ENCODE data around the gene KIF5C. TPM values are rescaled to one million over a fixed set of nuclear protein-coding genes. Genes with fewer than 3 reads are reported as not detected.

The KIF5C gene
- total and polyA plus RNA-seq, 2 donors (not counting 1 experiment from before 2014, with no cell fraction given) = 1.9 to 6.1 TPM

DNA sequence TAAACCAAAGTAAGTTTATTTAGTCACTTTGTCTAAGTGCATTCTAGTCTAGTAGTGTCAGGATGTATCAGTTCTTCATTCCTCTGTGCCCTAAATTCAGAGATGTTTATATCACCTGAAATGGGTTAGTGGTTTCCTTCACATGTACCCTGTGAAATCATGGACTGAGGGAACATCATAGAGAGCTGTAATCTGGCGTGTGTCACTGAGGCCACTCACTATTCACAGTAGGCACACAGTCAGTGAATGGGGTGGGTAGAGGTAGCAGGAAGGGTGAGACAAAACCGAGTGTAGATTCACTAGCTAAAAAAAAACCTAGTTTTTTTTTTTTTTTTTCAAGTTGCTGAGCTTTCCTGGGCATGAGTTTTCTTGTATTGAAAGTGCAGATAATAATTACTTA is 5.6 kb downstream of the KIF5C start:
- Histone ChIP-seq H3K36me3 (replicated peaks in 1 of 2; ENCODE audit: control extremely low read depth in 1 of 2, control insufficient read depth in 1 of 2, extremely low read depth in 1 of 2, insufficient read depth in 2 of 2, low read length in 1 of 2) (no peaks in the 10 kb centered on the region), H3K4me2 (replicated peaks; ENCODE audit: low read depth, low read length, poor library complexity, severe bottlenecking) (no peak overlapping the region), H3K27me3 (replicated peaks in 1 of 4; ENCODE audit: control extremely low read depth in 1 of 4, control insufficient read depth in 3 of 4, insufficient read depth in 4 of 4, low read length in 3 of 4) (peaks cover 0 to 20% (median 4%) of the 10 kb centered on the region in 4 experiments), H3K4me1 (ENCODE audit: control insufficient read depth in 2 of 2, insufficient read depth in 2 of 2, low read length in 2 of 2) (peaks cover 13 to 16% of the 10 kb centered on the region in 2 donors), H2AFZ (ENCODE audit: insufficient read depth, low read depth, low read length, poor library complexity, severe bottlenecking) (no peak overlapping the region), H4K20me1 (ENCODE audit: control insufficient read depth, insufficient read depth, low read length, poor library complexity, severe bottlenecking) (no peaks in the 10 kb centered on the region), H3K9ac (ENCODE audit: low read length) (no peak overlapping the region), H3K9me3 (ENCODE audit: control extremely low read depth in 1 of 3, control insufficient read depth in 2 of 3, insufficient read depth in 1 of 3, low read length in 2 of 3) (peaks cover 5 to 17% (median 6%) of the 10 kb centered on the region in 3 donors), H3K27ac (ENCODE audit: low read length in 2 of 2) (no peak overlapping the region), H3K4me3 (ENCODE audit: control extremely low read depth in 1 of 5, extremely low read depth in 1 of 5, insufficient read depth in 1 of 5, low read depth in 2 of 5, low read length in 4 of 5) (no peak overlapping the region), H3K79me2 (ENCODE audit: control insufficient read depth, insufficient read depth, low read length) (peaks cover 11% of the 10 kb centered on the region)
- ATAC-seq (ENCODE audit: low read depth) = no peak
- intact Hi-C loops (cut with micrococcal nuclease) = no loop called here
- TF ChIP-seq, protein P1, sequence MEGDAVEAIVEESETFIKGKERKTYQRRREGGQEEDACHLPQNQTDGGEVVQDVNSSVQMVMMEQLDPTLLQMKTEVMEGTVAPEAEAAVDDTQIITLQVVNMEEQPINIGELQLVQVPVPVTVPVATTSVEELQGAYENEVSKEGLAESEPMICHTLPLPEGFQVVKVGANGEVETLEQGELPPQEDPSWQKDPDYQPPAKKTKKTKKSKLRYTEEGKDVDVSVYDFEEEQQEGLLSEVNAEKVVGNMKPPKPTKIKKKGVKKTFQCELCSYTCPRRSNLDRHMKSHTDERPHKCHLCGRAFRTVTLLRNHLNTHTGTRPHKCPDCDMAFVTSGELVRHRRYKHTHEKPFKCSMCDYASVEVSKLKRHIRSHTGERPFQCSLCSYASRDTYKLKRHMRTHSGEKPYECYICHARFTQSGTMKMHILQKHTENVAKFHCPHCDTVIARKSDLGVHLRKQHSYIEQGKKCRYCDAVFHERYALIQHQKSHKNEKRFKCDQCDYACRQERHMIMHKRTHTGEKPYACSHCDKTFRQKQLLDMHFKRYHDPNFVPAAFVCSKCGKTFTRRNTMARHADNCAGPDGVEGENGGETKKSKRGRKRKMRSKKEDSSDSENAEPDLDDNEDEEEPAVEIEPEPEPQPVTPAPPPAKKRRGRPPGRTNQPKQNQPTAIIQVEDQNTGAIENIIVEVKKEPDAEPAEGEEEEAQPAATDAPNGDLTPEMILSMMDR (IDR thresholded peaks at IDR 0.05) = no peak
- no peak for TF ChIP-seq EZH2 (IDR thresholded peaks at IDR 0.05; ENCODE audit: borderline replicate concordance, insufficient read depth, low read depth, low read length, poor library complexity, severe bottlenecking)
- peaks cover 14% of the 10 kb centered on the region for H3K4me1 Mint-ChIP-seq
- ChIA-PET POLR2A (no interaction called here), CTCF (no interaction called here)
- H3K27ac Mint-ChIP-seq = no peak overlapping the region
- no CpG with 5 or more reads among the region's 2 CpGs for WGBS (ENCODE audit: insufficient coverage)
- H3K9me3 Mint-ChIP-seq (ENCODE audit: insufficient read depth) = peaks cover 3% of the 10 kb centered on the region
- no peak for DNase-seq
- no peak overlapping the region for H3K4me3 Mint-ChIP-seq
- H3K27me3 Mint-ChIP-seq = peaks cover 36% of the 10 kb centered on the region

DNA sequence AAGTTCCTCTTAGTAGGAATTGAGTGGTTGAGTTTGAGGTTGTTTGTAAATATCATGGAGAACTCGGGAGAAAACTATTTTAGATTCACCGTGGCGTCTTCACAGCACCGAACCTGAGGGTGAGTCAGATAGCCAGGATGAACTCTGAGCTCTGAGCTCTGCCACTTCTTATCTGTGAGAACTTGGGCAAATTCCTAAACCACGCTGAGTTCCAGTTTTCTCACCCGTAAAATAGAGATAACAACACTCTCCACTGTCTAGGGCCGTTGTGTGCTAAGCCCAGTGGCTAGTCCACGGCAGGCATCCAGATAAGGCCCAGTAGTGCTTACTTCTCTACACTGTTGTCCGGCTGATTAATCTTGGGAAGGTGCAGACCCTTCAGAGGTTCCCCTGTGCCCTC is 7.0 kb downstream of the KIF5C start:
- H4K20me1 ChIP-seq (ENCODE audit: control insufficient read depth, insufficient read depth, low read length, poor library complexity, severe bottlenecking) = no peaks in the 10 kb centered on the region
- no peak overlapping the region for H3K4me3 ChIP-seq (ENCODE audit: control extremely low read depth in 1 of 5, extremely low read depth in 1 of 5, insufficient read depth in 1 of 5, low read depth in 2 of 5, low read length in 4 of 5)
- 91% methylated on average over 9 of the region's 9 CpGs for WGBS (ENCODE audit: insufficient coverage)
- H3K9me3 ChIP-seq (ENCODE audit: control extremely low read depth in 1 of 3, control insufficient read depth in 2 of 3, insufficient read depth in 1 of 3, low read length in 2 of 3) = peaks cover 5 to 6% (median 5%) of the 10 kb centered on the region in 3 donors
- H2AFZ ChIP-seq (ENCODE audit: insufficient read depth, low read depth, low read length, poor library complexity, severe bottlenecking) = no peak overlapping the region
- H3K9ac ChIP-seq (ENCODE audit: low read length) = no peak overlapping the region
- no peak overlapping the region for H3K4me2 ChIP-seq (replicated peaks; ENCODE audit: low read depth, low read length, poor library complexity, severe bottlenecking)
- Mint-ChIP-seq H3K4me3 (no peak overlapping the region), H3K4me1 (peaks cover 2% of the 10 kb centered on the region), H3K27me3 (peaks cover 38% of the 10 kb centered on the region), H3K9me3 (ENCODE audit: insufficient read depth) (peaks cover 3% of the 10 kb centered on the region), H3K27ac (no peak overlapping the region)
- H3K79me2 ChIP-seq (ENCODE audit: control insufficient read depth, insufficient read depth, low read length) = peaks cover 5% of the 10 kb centered on the region
- DNase-seq (no peak), ATAC-seq (ENCODE audit: low read depth) (no peak)
- CTCF ChIA-PET = interaction anchor here (0.7 kb wide), 1 partner anchor 264 kb away, joined by 3 read pairs; no protein-coding TSS in a partner anchor
- POLR2A ChIA-PET = no interaction called here
- TF ChIP-seq, protein P1 (IDR thresholded peaks at IDR 0.05) = no peak
- TF ChIP-seq EZH2 (IDR thresholded peaks at IDR 0.05; ENCODE audit: borderline replicate concordance, insufficient read depth, low read depth, low read length, poor library complexity, severe bottlenecking) = no peak
- peaks cover 0 to 11% (median 3%) of the 10 kb centered on the region in 4 experiments for H3K27me3 ChIP-seq (replicated peaks in 1 of 4; ENCODE audit: control extremely low read depth in 1 of 4, control insufficient read depth in 3 of 4, insufficient read depth in 4 of 4, low read length in 3 of 4)
- intact Hi-C loops (cut with micrococcal nuclease) = no loop called here
- no peak overlapping the region for H3K27ac ChIP-seq (ENCODE audit: low read length in 2 of 2)
- H3K36me3 ChIP-seq (replicated peaks in 1 of 2; ENCODE audit: control extremely low read depth in 1 of 2, control insufficient read depth in 1 of 2, extremely low read depth in 1 of 2, insufficient read depth in 2 of 2, low read length in 1 of 2) = no peaks in the 10 kb centered on the region
- H3K4me1 ChIP-seq (ENCODE audit: control insufficient read depth in 2 of 2, insufficient read depth in 2 of 2, low read length in 2 of 2) = peaks cover 2% of the 10 kb centered on the region in 2 donors

All from B cell (primary cell).